Testis (tissue), 2 donors: ENCODE measurements around the gene CCDC194.

ENCODE experiments used
- POLR2A ChIP-seq: fragments of 450-650 bp; IDR thresholded peaks from one replicate; pipeline ENCODE4 v1.6.1; 2017; ENCODE audit warnings: antibody characterized with exemption, mild to moderate bottlenecking, moderate library complexity
- TF ChIP-seq, protein P1 (sequence below), 3 experiments: fragments of 450-650 bp in 2 of 3; fragments of 200-600 bp in 1 of 3; sonication (generic) in 1 of 3; IDR thresholded peaks; one replicate each; pipeline ENCODE4 v1.5.1; 2016 to 2019; ENCODE audit warnings: antibody characterized with exemption in 3 of 3, mild to moderate bottlenecking in 2 of 3, moderate library complexity in 1 of 3

DNA sequence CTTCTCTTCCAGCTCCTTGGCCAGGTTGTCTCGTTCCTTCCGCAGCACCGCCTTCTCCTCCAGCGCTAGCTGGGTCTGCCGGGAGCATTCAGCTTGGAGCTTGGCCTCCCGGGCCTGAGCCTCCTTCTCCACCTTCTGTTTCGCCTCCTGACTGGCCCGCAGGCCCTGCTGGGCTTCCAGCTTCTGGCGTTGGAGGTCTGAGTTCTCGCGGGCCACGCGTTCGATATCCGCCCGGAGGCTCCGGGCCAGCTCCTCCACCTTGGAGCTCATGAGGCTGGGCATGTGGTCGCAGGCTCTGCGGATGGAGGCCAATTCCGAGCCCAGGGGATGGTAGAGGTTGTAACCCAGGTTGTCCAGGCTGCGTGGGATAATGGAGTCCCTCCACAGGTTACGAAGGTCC, 28.6 kb downstream of the CCDC194 start:
- TF ChIP-seq, protein P1, sequence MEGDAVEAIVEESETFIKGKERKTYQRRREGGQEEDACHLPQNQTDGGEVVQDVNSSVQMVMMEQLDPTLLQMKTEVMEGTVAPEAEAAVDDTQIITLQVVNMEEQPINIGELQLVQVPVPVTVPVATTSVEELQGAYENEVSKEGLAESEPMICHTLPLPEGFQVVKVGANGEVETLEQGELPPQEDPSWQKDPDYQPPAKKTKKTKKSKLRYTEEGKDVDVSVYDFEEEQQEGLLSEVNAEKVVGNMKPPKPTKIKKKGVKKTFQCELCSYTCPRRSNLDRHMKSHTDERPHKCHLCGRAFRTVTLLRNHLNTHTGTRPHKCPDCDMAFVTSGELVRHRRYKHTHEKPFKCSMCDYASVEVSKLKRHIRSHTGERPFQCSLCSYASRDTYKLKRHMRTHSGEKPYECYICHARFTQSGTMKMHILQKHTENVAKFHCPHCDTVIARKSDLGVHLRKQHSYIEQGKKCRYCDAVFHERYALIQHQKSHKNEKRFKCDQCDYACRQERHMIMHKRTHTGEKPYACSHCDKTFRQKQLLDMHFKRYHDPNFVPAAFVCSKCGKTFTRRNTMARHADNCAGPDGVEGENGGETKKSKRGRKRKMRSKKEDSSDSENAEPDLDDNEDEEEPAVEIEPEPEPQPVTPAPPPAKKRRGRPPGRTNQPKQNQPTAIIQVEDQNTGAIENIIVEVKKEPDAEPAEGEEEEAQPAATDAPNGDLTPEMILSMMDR (IDR thresholded peaks at IDR 0.05), result no peak
- TF ChIP-seq POLR2A, result no peak
